Dermis microvascular lymphatic vessel endothelial cell (primary cell): ENCODE results near the gene PNRC2. TPM values are rescaled to one million over a fixed set of nuclear protein-coding genes. Genes with fewer than 3 reads are reported as not detected.

Experiments
- DNase-seq, 2 donors: peaks; one replicate each; pipeline versions ENCODE4 v3.0.0 to v3.0.0-alpha.2; 2010; ENCODE audit warnings: low read depth in 2 of 2
- total RNA-seq: library from RNA; depleted of rRNA; stranded (reverse); fragments of >200 nt; gene quantifications from 2 replicates; pipeline ENCODE4 v1.2.1, GENCODE V29; 2014

PNRC2 gene, protein sequence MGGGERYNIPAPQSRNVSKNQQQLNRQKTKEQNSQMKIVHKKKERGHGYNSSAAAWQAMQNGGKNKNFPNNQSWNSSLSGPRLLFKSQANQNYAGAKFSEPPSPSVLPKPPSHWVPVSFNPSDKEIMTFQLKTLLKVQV
- 71.6 and 74.2 TPM in 2 replicates for total RNA-seq

DNA sequence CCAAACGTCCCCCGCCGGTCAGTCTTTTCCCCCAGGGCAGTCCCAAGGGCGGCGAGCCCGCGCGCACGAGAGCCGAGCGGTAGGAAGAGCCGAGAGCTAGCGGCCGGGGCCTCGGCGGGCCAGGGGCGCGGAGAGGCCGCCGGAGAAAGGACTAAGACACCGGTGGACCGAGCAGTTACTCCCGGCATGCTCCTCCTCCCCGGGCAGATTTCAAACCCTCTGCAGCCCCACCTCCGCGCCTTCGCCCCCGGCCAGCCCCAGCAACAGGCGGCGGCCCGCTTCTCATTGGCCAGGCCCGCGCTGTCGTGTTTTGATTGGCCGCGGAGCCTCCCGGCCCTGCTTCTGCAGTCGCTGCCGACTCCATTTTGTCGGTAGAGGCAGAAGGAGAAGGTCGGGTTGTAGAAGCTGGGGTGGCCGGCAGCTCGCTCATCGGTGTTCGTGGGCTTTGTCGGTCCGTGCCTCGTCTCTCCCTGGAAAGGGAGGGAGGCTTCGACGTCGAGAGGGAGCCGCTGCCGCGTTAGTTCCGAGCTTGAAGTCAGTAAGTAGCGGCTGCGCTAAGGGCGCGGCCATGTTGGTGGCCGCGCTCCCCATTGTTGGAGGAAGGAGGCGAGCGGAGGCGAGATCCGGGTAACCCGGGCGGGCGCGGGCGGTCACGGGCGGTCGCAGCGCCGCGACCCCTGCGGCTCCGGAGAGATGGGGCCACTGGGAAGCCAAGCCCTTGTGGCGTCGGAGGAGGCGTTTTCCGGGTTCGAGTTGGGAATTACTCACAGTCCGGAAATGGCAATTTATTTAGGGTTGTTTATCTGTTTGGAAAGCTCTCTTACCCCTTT lies at the start of gene PNRC2:
Gene PNRC2 (plus strand): TSS at position 368 of the 830 bp plus-strand sequence. CDS start 1,630 bp downstream, outside the sequence.
- DNase-seq = peak; percentile 81 to 98

DNA sequence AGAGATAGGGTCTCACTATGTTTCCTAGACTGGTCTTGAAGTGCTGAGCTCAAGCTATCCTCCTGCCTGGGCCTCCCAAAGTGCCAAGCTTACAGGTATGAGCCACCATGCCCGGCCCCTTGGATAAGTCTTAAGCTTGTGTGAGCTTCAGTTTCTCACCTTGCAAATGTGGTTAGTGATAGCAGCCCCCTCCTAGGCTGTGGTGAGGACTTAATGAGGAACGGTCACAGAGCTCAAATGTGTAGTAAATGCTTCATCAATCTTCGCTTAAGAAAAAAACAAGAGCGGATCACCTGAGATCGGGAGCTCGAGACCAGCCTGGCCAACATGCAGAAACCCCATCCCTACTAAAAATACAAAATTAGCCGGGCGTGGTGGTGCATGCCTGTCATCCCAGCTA lies 49.5 kb upstream of the PNRC2 start:
- no peak for DNase-seq

DNA sequence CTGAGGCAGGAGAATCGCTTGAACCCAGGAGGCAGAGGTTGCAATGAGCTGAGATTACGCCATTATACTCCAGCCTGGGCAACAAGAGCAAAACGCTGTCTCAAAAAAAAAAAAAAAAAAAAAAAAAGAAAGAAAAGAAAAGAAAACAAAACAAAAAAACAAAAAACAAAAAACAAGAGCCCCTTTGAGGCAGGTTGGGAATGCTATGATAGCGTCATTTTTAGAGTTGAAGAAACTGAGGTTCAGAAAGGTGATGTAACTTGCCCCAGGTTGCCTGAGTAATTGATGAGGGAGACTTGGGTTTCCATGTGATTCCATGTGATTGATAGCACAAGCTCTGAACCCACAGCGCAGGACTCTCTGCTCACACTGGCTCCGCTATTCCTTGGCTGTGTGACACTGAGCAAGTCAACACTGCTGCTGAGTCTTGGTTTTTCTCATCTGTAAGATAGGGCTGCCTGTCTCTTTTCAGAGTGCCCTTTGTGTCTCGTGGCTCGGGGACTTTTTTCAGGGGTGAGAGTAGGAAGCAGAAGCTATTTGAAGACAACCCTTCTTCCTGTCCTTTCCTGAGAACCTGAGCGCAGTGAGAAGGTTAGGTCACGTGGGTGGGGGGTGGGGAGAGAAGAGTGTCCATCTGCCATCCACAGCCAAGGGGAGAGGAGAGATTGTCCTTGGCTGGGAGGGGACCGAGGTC lies 48.9 kb upstream of the PNRC2 start:
- no peak for DNase-seq

DNA sequence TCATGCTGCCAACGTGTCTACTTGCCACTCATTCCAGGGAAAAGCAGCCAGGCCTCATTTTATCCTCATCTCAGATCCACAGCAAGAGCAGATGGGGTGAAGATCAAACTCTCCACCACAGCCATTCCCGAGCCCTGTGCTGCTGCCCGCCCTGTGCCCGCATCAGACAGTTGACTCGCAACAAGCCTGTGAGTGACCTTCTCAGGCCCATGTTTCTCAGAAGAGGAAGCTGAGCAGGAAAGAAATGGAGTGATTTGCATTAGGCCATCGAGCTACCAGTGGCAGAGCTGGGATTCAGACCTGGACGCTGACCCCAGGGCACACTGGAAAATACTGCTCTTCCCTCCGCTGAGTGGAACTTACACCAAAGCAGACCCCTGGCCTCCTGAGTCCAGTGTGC lies 47.7 kb upstream of the PNRC2 start:
- DNase-seq = no peak

DNA sequence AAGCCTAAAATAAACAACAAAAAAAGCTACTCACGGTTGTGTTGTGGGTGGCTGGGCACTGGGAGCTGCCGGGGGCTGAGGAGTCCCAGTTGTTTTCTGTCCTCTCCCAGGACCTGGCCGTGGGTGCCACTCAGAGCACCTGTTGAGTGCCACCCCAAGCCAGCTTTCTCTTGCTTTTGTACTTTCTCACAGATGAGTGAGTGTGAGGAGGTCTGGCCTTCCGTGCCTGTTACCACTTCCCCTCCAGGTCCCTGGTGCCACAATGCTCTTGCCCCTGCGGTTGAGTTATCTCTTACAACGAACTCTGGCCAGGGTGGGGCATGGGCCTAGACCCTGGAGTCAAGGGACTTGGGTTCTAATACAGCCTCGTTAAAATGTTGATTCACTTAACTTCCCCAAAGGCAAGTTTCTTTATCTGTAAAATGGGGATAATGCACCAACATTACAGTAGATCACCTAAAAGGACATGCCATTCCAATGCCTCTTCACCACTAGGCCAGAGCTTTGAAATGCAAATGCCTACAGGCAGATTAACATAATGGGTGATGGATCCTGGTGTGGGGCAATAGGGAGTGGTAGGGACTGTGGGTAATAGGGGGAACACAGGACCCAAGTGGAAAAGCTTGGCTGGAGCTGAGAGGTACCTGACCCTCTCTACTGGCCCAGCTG lies 46.3 kb upstream of the PNRC2 start, which contains the start of gene CNR2:
Gene CNR2 (minus strand): TSS at position 151 of the 669 bp plus-strand sequence. CDS start 37,745 bp downstream, outside the sequence.
- no peak for DNase-seq

DNA sequence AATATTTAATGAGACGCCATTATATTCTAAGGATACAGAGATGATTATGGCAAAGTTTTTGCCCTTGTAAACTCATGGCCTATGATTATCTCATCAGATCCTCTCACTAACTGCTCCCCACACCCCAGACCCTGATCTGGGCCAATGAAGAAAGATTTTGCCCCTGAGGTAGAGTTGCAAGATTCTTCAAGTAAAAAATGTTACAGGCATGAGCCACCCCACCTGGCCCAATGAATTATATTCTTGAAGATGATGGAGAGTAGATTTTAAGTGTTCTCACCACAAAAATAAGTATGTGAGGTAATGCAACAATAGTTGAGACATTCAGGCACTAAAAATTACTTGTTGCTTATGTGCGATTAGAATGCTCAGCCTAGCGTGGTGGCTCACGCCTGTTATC lies 44.7 kb upstream of the PNRC2 start:
- DNase-seq = no peak

DNA sequence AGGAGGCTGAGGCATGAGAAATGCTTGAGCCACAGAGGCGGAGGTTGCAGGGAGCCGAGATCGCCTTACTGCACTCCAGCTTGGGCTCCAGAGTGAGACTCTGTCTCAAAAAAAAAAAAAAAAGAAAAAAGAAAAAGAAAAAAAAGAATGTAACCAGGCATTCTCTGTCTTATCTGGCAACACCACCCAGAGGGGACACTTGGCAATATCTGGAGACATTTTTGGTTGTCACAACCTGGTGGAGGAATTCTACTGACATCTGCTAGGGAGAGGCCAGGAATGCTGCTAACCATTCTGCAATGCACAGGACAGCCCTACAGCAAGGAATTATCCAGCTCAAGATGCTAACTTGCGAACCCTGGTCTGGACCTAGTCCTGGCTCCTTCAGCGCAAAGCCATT lies 44.2 kb upstream of the PNRC2 start:
- DNase-seq = no peak

DNA sequence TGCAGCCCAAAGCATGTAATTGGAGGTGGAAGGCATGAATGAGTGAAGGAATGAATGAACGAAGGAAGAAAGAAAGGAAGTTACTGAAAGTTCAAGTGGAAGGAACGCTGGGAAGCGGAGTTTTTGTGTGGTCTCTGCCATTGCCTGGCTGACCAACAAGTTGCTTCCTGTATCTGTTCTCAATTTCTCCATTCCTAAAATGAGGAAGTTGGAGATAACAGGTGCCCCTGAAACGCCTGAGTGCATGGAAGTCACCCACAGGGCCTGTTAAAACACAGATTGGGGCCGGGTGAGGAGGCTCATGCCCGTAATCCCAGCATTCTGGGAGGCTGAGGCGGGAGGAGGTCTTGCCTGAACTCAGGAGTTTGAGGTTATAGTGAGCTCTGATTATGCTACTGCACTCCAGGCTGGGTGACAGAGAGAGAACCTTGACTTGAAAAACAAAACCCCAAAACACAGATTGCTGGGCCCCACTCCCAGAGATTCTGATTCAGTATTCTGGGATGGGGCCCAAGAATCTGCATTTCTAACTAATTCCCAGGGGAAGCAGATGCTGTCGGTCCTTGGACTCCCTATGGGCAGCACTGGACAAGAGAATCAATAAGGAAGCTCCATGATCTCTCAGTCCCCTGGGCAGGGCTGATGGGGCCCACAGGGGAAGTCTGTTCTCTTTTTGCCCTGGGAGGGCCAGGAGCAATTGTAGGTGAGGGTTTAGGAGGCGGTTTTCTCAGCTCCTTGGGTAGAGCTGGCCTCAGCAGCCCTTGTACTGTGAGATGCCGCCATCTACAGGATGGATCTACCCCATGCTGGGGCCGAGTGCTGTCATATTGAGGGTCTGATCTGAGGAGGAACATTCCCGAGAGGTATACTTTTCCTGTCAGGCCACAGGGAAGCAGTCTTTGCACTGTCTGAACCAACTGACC lies 43.2 kb upstream of the PNRC2 start:
- DNase-seq = peak in 1 of 2 donors; percentile 53

DNA sequence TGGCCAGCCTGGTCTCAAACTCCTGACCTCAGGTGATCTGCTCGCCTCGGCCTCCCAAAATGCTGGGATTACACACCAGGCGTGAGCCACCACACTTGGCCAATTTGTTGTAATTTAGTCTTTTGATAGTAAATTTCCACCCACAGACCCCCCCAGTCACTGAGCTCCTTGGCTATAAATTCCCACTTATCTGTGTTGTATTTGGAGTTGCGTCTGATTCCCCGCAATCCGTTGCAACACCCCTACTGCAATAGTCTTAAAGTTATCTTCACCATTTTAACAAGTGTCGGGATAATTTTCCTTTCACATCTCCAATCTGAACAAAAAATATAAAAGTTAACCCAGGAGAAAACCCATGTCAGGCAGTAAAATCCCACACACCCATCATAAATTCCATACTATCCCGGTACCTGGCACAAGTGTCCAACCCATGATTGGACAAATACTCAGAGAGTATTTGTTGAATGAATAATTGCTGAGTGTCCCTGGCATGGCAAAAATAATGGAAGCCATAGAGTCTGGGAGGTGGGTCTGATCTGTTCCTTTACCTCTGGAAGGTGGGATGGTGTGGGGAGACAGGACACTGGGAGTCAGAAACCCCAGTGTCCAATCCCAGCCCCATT lies 37.2 kb upstream of the PNRC2 start:
- no peak for DNase-seq

DNA sequence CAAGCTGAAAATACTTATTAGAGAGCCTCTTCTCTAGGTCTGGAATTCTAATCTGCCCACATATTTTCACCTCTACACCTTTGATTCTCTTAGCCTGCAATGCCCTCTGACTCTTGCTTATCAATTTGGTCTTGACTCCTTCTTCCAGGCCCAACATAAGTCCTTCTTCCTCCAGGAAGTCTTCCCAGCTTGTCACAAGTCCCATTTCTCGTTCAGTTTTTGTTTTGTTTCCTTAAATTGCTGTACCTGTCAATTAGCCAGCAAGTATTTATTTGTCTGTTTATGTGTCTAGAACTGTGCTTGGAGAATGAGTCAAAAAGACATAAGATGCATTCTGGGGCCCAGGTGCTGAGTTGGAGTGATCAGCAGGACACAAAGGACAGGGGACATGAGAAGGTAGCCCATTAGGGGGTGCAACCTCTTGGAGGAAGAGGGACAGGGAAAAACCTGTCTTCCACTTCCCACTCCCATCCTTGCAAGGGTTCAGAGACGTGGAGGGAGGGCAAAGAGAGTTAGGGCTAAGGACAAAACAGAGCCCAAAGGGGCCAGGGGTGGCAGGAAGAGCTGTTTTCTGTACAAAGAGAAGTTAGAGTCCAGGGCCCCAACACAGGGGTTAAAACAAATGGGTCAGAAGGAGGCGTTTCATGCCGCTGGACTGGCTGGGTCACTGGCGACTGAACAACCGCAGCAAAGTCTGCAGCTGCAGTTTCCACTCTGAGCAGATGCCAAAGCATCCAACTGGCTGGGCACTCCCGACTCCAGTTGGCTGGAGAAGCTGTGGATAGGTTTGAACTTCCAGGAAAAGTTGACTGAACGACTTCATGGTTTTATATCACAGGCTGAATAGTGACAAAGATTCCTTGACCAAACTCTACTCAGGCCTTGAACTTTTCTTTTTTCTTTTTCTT lies 35.8 kb upstream of the PNRC2 start:
- no peak for DNase-seq

DNA sequence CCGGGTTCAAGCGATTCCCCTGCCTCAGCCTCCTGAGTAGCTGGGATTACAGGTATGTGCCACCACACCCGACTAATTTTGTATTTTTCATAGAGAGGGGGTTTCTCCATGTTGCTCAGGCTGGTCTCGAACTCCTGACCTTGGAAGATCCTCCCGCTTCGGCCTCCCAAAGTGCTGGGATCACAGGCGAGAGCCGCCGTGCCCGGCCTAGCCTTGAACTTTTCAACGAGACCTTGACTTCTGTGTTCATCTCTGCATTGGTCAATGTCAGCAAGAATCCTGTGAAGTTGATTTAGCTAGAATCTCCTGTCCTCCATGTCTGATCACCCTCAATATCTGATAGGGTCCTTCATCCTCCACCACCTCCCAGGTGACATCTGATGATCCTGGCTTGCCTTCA lies 35.0 kb upstream of the PNRC2 start:
- no peak for DNase-seq

DNA sequence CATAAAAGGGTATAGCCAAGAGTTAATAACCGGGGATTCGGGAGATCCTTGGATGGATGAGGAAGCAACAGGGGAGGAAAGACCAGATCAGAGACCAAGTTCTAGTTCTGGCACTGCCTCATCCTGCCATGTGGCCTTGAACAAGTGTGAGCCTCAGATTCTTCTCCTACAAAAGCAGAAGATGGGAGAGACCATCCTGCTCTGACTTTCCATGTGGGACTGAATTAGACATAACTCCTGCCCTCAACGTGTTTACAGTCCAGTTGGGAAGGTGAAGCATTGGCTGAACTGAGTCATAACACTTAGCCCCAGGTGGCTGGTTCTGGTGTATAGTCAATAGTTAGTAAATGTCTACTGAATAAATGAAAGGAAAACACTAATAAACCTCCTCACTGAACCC lies 34.3 kb upstream of the PNRC2 start:
- DNase-seq = no peak

DNA sequence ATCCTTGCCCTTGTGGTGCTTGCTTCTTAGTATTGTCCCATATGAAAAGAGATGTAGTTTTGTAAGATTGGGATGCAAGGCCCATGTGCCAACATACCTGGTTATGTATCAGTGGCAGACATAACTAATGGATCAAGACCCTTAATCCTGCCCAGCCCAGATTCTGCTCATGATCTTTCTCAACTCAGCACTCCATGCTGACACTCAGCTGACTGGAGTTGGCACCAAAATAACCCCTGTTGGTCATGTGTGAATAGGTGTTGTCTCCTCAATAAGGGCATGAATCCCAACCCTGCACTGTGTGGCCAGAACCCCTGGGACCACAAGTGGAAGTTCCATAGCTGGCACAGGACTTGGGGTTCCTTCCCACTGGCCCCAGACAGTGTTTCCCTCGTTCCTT lies 32.5 kb upstream of the PNRC2 start:
- DNase-seq = no peak

DNA sequence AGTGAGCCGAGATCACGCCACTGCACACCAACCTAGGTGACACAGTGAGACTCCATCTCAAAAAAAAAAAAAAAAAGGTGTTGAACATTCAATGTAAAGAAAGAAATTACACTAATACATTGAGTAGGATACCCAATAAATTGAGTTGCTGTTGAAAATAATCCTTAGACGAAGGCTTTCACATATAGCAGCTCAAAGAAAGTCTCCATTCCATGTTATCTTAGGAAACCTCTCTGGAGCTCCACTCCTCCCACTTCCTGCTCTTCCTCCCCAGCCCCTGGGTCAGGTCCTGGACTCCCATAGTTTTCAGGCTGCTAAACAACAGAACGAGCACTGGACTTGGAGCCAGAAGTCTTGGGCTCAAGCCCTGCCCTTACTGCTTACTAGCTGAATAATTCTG lies 30.8 kb upstream of the PNRC2 start:
- no peak for DNase-seq

DNA sequence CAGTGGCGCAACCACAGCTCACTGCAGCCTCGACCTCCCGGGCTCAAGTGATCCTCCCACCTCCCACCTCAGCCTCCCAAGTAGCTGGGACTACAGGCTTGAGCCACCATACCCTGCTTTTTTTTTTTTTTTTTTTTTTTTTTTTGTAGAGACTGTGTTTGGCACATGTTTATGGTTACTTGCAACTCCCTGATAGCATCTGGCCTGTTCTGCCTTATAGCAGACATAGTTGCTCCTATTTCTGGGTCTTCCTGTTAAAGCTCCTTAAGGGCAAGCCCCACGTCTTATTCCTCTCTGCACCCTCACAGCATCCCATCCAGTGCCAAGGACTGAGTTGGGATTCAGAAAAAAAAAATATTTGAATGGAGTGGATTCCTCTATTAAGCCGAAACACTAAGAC lies 29.4 kb upstream of the PNRC2 start:
- no peak for DNase-seq

DNA sequence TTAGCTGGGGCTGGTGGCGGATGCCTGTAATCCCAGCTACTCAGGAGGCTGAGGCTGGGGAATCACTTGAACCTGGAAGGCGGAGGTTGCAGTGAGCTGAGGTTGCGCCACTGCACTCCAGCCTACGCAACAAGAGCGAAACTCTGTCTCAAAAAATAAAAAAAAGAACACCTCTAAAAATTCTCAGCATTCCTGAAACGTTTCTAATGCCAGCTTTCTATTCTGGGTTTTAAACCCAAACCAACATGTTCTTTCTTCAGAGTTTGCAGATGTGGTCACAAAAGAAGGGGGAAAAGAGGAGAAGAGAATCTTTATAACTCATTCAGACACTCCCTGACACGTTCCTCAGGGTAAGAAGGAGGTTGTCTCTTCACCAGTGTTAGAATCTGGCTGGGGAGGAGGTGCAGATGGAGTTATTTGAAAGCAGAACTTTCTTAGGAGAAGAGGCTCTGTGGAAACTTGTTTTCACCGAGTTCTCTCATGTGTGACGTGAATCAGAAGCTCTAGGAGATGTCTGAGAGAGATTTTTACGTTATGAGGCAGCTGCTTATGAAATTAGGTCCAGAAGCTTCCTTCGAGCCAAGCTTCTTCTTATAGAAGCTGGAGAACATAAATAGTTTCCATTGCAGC lies 28.7 kb upstream of the PNRC2 start:
- DNase-seq = no peak

DNA sequence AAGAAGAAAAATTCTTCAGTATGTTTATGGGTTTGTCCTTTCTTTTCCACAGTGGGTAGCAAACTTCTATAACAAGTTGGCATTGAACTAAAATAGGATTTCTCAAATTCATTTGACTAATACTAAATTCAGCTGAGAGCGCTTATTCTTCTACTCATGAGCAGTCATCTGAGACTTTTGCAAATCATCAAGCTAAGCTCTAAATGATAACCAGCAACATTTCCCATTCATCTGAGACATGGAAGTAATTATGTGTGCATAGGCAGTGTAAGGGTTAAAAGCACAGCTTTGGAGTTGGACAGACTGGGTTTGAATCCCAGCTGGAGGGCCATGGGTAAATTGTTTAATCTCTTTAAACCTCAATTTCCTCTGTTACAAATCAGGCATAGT lies 28.1 kb upstream of the PNRC2 start:
- no peak for DNase-seq

DNA sequence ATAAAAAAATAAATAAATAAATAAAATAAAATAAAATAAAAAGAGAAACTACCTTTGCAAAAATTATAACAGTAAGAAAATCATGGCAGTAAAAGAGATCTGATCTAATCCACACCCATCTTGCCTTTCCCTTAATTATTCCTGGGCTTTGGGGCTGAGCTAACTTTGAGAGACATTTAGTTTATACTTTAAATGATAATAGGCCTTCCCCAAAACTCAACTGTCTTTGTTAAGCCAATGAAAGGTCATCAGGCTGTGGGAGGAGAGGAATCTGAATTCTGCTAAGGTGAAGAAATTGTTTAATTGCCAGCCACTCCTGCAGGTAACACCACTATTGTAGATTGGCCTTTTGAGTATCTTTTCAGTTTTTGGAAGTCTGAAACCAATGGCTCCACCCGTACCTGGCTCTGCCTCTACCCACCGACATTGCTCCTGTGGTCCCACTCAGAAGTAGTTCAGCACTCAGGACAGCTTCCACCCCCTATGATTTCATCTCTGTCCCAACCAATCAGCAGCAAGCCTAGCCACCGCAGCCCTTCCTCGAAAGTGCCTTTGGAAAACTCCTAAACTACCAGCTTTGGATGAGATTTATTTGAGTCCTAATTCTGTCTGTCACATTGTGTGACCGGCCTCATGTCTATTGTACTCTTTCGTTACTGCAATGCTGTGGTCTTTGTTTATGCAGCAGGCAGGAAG lies 23.0 kb upstream of the PNRC2 start:
- DNase-seq = peak in 1 of 2 donors; percentile 16
